ENCODE results near the gene COL4A5.
"Not testable (repeated sequence)": the region's sequence is repeated elsewhere in the genome, so short reads cannot be mapped to it uniquely, and the experiment has no call there.

COL4A5 gene

GRCh38 chrX:108456971-108457477 lies 17.4 kb downstream of the COL4A5 start:
- DNase-seq (ENCODE audit: low spot score), result no peak

GRCh38 chrX:108464604-108465003 lies 25.0 kb downstream of the COL4A5 start:
- no peak for DNase-seq (ENCODE audit: low spot score)

GRCh38 chrX:108468486-108468885 lies 28.8 kb downstream of the COL4A5 start:
- no peak for DNase-seq (ENCODE audit: low spot score)

GRCh38 chrX:108473979-108474378 lies 34.3 kb downstream of the COL4A5 start:
- no peak for DNase-seq (ENCODE audit: low spot score)

- not testable (repeated sequence) for DNase-seq (ENCODE audit: low spot score)
These were observed 41.9 kb downstream of the COL4A5 start for GRCh38 chrX:108481528-108481927.

- no peak for DNase-seq (ENCODE audit: low spot score)
These were observed 44.6 kb downstream of the COL4A5 start for GRCh38 chrX:108484251-108484650.

GRCh38 chrX:108485960-108486359 lies 46.3 kb downstream of the COL4A5 start:
- DNase-seq (ENCODE audit: low spot score), result no peak

- DNase-seq (ENCODE audit: low spot score), result no peak
These were observed 54.9 kb downstream of the COL4A5 start for GRCh38 chrX:108494406-108495090.

- no peak for DNase-seq (ENCODE audit: low spot score)
These were observed 72.1 kb downstream of the COL4A5 start for GRCh38 chrX:108511721-108512120.

- DNase-seq (ENCODE audit: low spot score), result no peak
These were observed 76.5 kb downstream of the COL4A5 start for GRCh38 chrX:108516184-108516583.

GRCh38 chrX:108527724-108528123 lies 88.1 kb downstream of the COL4A5 start:
- DNase-seq (ENCODE audit: low spot score), result no peak

- no peak for DNase-seq (ENCODE audit: low spot score)
These were observed 97.4 kb downstream of the COL4A5 start for GRCh38 chrX:108537005-108537404.

GRCh38 chrX:108541286-108541685 lies 101.6 kb downstream of the COL4A5 start:
- no peak for DNase-seq (ENCODE audit: low spot score)

GRCh38 chrX:108557580-108557979 lies 117.9 kb downstream of the COL4A5 start:
- no peak for DNase-seq (ENCODE audit: low spot score)

- DNase-seq (ENCODE audit: low spot score), result no peak
These were observed 118.6 kb downstream of the COL4A5 start for GRCh38 chrX:108558217-108558616.

GRCh38 chrX:108573136-108573535 lies 133.5 kb downstream of the COL4A5 start:
- no peak for DNase-seq (ENCODE audit: low spot score)

GRCh38 chrX:108582151-108582550 lies 142.5 kb downstream of the COL4A5 start:
- DNase-seq (ENCODE audit: low spot score), result no peak

- no peak for DNase-seq (ENCODE audit: low spot score)
These were observed 145.1 kb downstream of the COL4A5 start for GRCh38 chrX:108584617-108585211.

GRCh38 chrX:108590496-108590895 lies 150.9 kb downstream of the COL4A5 start:
- no peak for DNase-seq (ENCODE audit: low spot score)

- DNase-seq (ENCODE audit: low spot score), result no peak
These were observed 161.6 kb downstream of the COL4A5 start for GRCh38 chrX:108601276-108601675.

- no peak for DNase-seq (ENCODE audit: low spot score)
These were observed 170.5 kb downstream of the COL4A5 start for GRCh38 chrX:108610141-108610540.

GRCh38 chrX:108614616-108615015 lies 175.0 kb downstream of the COL4A5 start:
- no peak for DNase-seq (ENCODE audit: low spot score)

GRCh38 chrX:108640817-108641216 lies 201.2 kb downstream of the COL4A5 start:
- no peak for DNase-seq (ENCODE audit: low spot score)
